ENCODE measurements around the gene FXYD2. TPM values are rescaled to one million over a fixed set of nuclear protein-coding genes. Genes with fewer than 3 reads are reported as not detected.

FXYD2 gene
- total and polyA plus RNA-seq, 10 of the 15 experiments (the other 5 are each of a cell fraction or from before 2014, with no cell fraction given) = 1.2 to 4.5 (median 2.4) TPM

GRCh38 chr11:117814766-117815261, 9.7 kb downstream of the FXYD2 start (continued):
- TF ChIP-seq PRDM15 (CRISPR knock-in tag; IDR thresholded peaks at IDR 0.05) = no peak
- TF ChIP-seq ZNF217 (IDR thresholded peaks at IDR 0.05) = no peak
- 0 out of 2 replicates have a peak, but pooled peaks have one; percentile 44 for TF ChIP-seq TCF7 (IDR thresholded peaks at IDR 0.05; ENCODE audit: borderline replicate concordance)
- TF ChIP-seq REST (IDR thresholded peaks at IDR 0.05; ENCODE audit: low read depth, low read length) = no peak
- TF ChIP-seq EP300 (IDR thresholded peaks at IDR 0.05; ENCODE audit: borderline replicate concordance in 1 of 2, control insufficient read depth in 1 of 2, low read depth in 2 of 2, low read length in 2 of 2) = peak; percentile 90 to 95; a peak in 3 of 4 replicates
- TF ChIP-seq BCL11A (IDR thresholded peaks at IDR 0.05; ENCODE audit: low read depth, low read length) = peak; percentile 92
- TF ChIP-seq RELB (IDR thresholded peaks at IDR 0.05; ENCODE audit: low read depth) = no peak
- peak; percentile 37 for TF ChIP-seq ATF7 (IDR thresholded peaks at IDR 0.05; ENCODE audit: low read depth)
- 0 out of 2 replicates have a peak, but pooled peaks have one; percentile 4 for TF ChIP-seq ZNF592 (IDR thresholded peaks at IDR 0.05)
- TF ChIP-seq TARDBP (IDR thresholded peaks at IDR 0.05; ENCODE audit: borderline replicate concordance) = no peak
- no peak for TF ChIP-seq CBX3 (IDR thresholded peaks at IDR 0.05; ENCODE audit: borderline replicate concordance, low read depth)
- TF ChIP-seq SMARCA5 (IDR thresholded peaks at IDR 0.05) = no peak
- peak; percentile 85 for TF ChIP-seq MTA2 (IDR thresholded peaks at IDR 0.05; ENCODE audit: low read depth)
- TF ChIP-seq HSF1 (IDR thresholded peaks at IDR 0.05; ENCODE audit: low read depth, low read length) = no peak
- TF ChIP-seq SREBF2 (IDR thresholded peaks at IDR 0.05; ENCODE audit: low read length) = no peak
- TF ChIP-seq ESRRA (IDR thresholded peaks at IDR 0.05; ENCODE audit: low read length) = no peak
